Panc1 (cell line): ENCODE data around the gene LIPC. TPM values are rescaled to one million over a fixed set of nuclear protein-coding genes. Genes with fewer than 3 reads are reported as not detected.

ENCODE experiments used
- ATAC-seq: fragments of 200-7000 bp; cut with Tn5 transposase; 2 replicates; pipeline ENCODE4 v1.9.1; 2020; ENCODE audit warnings: mild to moderate bottlenecking, moderate library complexity
- BruUV-seq: library from RNA; stranded (reverse); fragments of 400-500 nt; replicated peaks from 2 replicates; lab custom pipeline; 2021; lab: Mats Ljungman, UMichigan
- CTCF ChIA-PET: fragments of 300-600 bp; sonication (Branson Sonifier 250); formaldehyde crosslinking; loops from one replicate; lab custom pipeline; 2022; ENCODE audit warnings: antibody characterized with exemption; lab: Charles Lee
- POLR2A ChIA-PET: fragments of 300-600 bp; sonication (Branson Sonifier 250); formaldehyde crosslinking; loops from one replicate; lab custom pipeline; 2022; ENCODE audit warnings: antibody characterized with exemption; lab: Charles Lee
- DNase-seq: peaks from one replicate; pipeline ENCODE4 v3.0.0-alpha.2; 2010; ENCODE audit warnings: low read depth, low spot score
- H3K27ac ChIP-seq: 2 replicates; pipeline ENCODE4 v1.5.1; 2011; ENCODE audit warnings: mild to moderate bottlenecking, low read length, inconsistent platforms
- H3K27me3 ChIP-seq: fragments of 200-500 bp; sonication (Bioruptor generic); 2 replicates; pipeline ENCODE4 v1.6.0; 2014; ENCODE audit warnings: low read length, inconsistent platforms; ENCODE audit not compliant: control insufficient read depth, insufficient read depth
- H3K36me3 ChIP-seq: fragments of 200-500 bp; sonication (Bioruptor generic); 2 replicates; pipeline ENCODE4 v1.5.1; 2014; ENCODE audit warnings: inconsistent platforms, mild to moderate bottlenecking, low read length, moderate library complexity; ENCODE audit not compliant: control insufficient read depth, insufficient read depth
- H3K4me1 ChIP-seq: 2 replicates; pipeline ENCODE4 v1.5.1; 2011; ENCODE audit warnings: inconsistent platforms, mild to moderate bottlenecking, low read length, moderate library complexity; ENCODE audit not compliant: control insufficient read depth, insufficient read depth
- H3K4me3 ChIP-seq, 2 experiments: 2 replicates each; pipeline ENCODE4 v1.5.1; 2011 to 2012; ENCODE audit warnings: low read depth in 2 of 2, low read length in 2 of 2, mild to moderate bottlenecking in 2 of 2, inconsistent platforms in 1 of 2, moderate library complexity in 1 of 2
- H3K9me3 ChIP-seq: fragments of 200-500 bp; sonication (Bioruptor generic); 2 replicates; pipeline ENCODE4 v1.5.1; 2014; ENCODE audit warnings: low read depth, mild to moderate bottlenecking, inconsistent platforms, low read length, moderate library complexity; ENCODE audit not compliant: control insufficient read depth, insufficient read depth
- CTCF ChIP-seq: fragments of 450-650 bp; IDR thresholded peaks from 2 replicates; pipeline ENCODE4 v1.5.1; 2017; ENCODE audit warnings: mild to moderate bottlenecking
- POLR2AphosphoS5 ChIP-seq: IDR thresholded peaks from 2 replicates; pipeline ENCODE4 v1.6.1; 2012; ENCODE audit warnings: mild to moderate bottlenecking, low read depth, low read length, moderate library complexity
- REST ChIP-seq, 2 experiments: IDR thresholded peaks; 2 replicates each; pipeline ENCODE4 v1.6.1; 2011 to 2012; ENCODE audit warnings: low read depth in 2 of 2, control low read depth in 1 of 2, low read length in 1 of 2, mild to moderate bottlenecking in 1 of 2, moderate library complexity in 1 of 2; ENCODE audit not compliant: insufficient read depth in 1 of 2
- SIN3A ChIP-seq: IDR thresholded peaks from 2 replicates; pipeline ENCODE4 v1.6.1; 2012; ENCODE audit warnings: low read depth, mild to moderate bottlenecking, low read length, moderate library complexity, borderline replicate concordance; ENCODE audit not compliant: insufficient read depth
- TCF7L2 ChIP-seq: IDR thresholded peaks from 2 replicates; pipeline ENCODE4 v1.6.1; 2011; ENCODE audit warnings: mild to moderate bottlenecking, low read depth, low read length, inconsistent platforms
- in situ Hi-C: cut with HindIII; loops from 2 replicates; pipeline ENCODE4 v1.10.0; 2016; ENCODE audit warnings: low sequenced_read_pairs, low pct_unique_long_range_greater_than_20kb
- intact Hi-C: fragments of 100-400 bp; cut with micrococcal nuclease; formaldehyde crosslinking; loops from one replicate; pipeline ENCODE4 v1.10.0; 2022; ENCODE audit not compliant: unreplicated experiment
- total RNA-seq: library from RNA; stranded (reverse); gene quantifications from one replicate; pipeline ENCODE4 v1.2.1, GENCODE V29; 2021; ENCODE audit not compliant: unreplicated experiment

LIPC gene
- total RNA-seq, 1 experiment from 2014 or later: not detected

- intact Hi-C loops (no loop called here), in situ Hi-C loops (no loop called here)
- CTCF ChIA-PET: no interaction called here
- Histone ChIP-seq H3K36me3 (no peaks in the 10 kb centered on the region), H3K4me1 (no peaks in the 10 kb centered on the region), H3K9me3 (no peaks in the 10 kb centered on the region), H3K27ac (no peak overlapping the region), H3K4me3 (no peak overlapping the region), H3K27me3 (no peaks in the 10 kb centered on the region)
- ATAC-seq (peak; percentile 53), DNase-seq (no peak)
- TF ChIP-seq CTCF (no peak), SIN3A (no peak), TCF7L2 (no peak), POLR2AphosphoS5 (no peak), REST (IDR thresholded peaks at IDR 0.05; ENCODE audit: insufficient read depth in 1 of 2, low read depth in 2 of 2, low read length in 1 of 2) (no peak)
- POLR2A ChIA-PET: no interaction called here
- BruUV-seq: no TSS peak
Observed at GRCh38 chr15:58555162-58556027, 123.6 kb downstream of the LIPC start.

- H3K4me1 ChIP-seq: no peaks in the 10 kb centered on the region
- TF ChIP-seq TCF7L2: no peak
- TF ChIP-seq CTCF: no peak
- TF ChIP-seq POLR2AphosphoS5: no peak
- TF ChIP-seq REST (IDR thresholded peaks at IDR 0.05; ENCODE audit: insufficient read depth in 1 of 2, low read depth in 2 of 2, low read length in 1 of 2): no peak
- no peak for TF ChIP-seq SIN3A
- no peak for DNase-seq
- no peaks in the 10 kb centered on the region for H3K36me3 ChIP-seq
- no peak overlapping the region for H3K4me3 ChIP-seq
- H3K9me3 ChIP-seq: no peaks in the 10 kb centered on the region
- ChIA-PET CTCF (no interaction called here), POLR2A (no interaction called here)
- H3K27me3 ChIP-seq: no peaks in the 10 kb centered on the region
- BruUV-seq: no TSS peak
- intact Hi-C loops: no loop called here
- ATAC-seq: no peak
- in situ Hi-C loops: no loop called here
- H3K27ac ChIP-seq: no peak overlapping the region
Observed at GRCh38 chr15:58556028-58556361, 124.2 kb downstream of the LIPC start.
